Fibroblast of lung (primary cell): Measurements from ENCODE around the gene UGT1A7. TPM values are rescaled to one million over a fixed set of nuclear protein-coding genes. Genes with fewer than 3 reads are reported as not detected.

Source experiments
- DNase-seq, 2 donors: peaks; one replicate each; pipeline versions ENCODE4 v3.0.0 to v3.0.0-alpha.2; 2010; ENCODE audit warnings: low read depth in 2 of 2
- H2AFZ ChIP-seq: 2 replicates; pipeline ENCODE4 v1.5.1; 2012; ENCODE audit warnings: low read length, control low read depth, inconsistent platforms
- H3K27ac ChIP-seq: 2 replicates; pipeline ENCODE4 v1.5.1; 2011; ENCODE audit warnings: low read length, control low read depth; ENCODE audit not compliant: insufficient read depth
- H3K27me3 ChIP-seq: 2 replicates; pipeline ENCODE4 v1.5.1; 2011; ENCODE audit warnings: mild to moderate bottlenecking, low read length; ENCODE audit not compliant: control insufficient read depth, insufficient read depth
- H3K36me3 ChIP-seq: 2 replicates; pipeline ENCODE4 v1.5.1; 2011; ENCODE audit warnings: low read length; ENCODE audit not compliant: control insufficient read depth, insufficient read depth
- H3K4me1 ChIP-seq: 2 replicates; pipeline ENCODE4 v1.5.1; 2011; ENCODE audit warnings: low read length; ENCODE audit not compliant: control insufficient read depth, insufficient read depth; ENCODE audit errors: extremely low read depth
- H3K4me2 ChIP-seq: 2 replicates; pipeline ENCODE4 v1.5.1; 2011; ENCODE audit warnings: low read length, control low read depth; ENCODE audit not compliant: insufficient read depth; ENCODE audit errors: extremely low read depth
- H3K4me3 ChIP-seq, 4 experiments: fragments of 200-600 bp in 1 of 4; sonication (generic) in 1 of 4; replicated peaks in 1 of 4; 2 replicates each; pipeline ENCODE4 v1.5.1; 2011 to 2016; ENCODE audit warnings: low read length in 4 of 4, low read depth in 3 of 4, mild to moderate bottlenecking in 3 of 4, control low read depth in 2 of 4, inconsistent platforms in 1 of 4, mixed read lengths in 1 of 4; ENCODE audit not compliant: insufficient read depth in 1 of 4; ENCODE audit errors: control extremely low read depth in 1 of 4
- H3K79me2 ChIP-seq: 2 replicates; pipeline ENCODE4 v1.5.1; 2012; ENCODE audit warnings: mild to moderate bottlenecking, low read length, inconsistent platforms; ENCODE audit not compliant: control insufficient read depth, insufficient read depth
- H3K9ac ChIP-seq: 2 replicates; pipeline ENCODE4 v1.5.1; 2011; ENCODE audit warnings: mild to moderate bottlenecking, low read length, control low read depth; ENCODE audit not compliant: insufficient read depth
- H3K9me3 ChIP-seq: 2 replicates; pipeline ENCODE4 v1.5.1; 2012; ENCODE audit warnings: low read depth, low read length; ENCODE audit not compliant: control insufficient read depth, insufficient read depth
- H4K20me1 ChIP-seq: 2 replicates; pipeline ENCODE4 v1.5.1; 2011; ENCODE audit warnings: low read length; ENCODE audit not compliant: control insufficient read depth, insufficient read depth; ENCODE audit errors: extremely low read depth
- CTCF ChIP-seq, 2 donors: IDR thresholded peaks in 1 of 2; conservative IDR thresholded peaks in 1 of 2; 1 replicate in 1 of 2; 2 replicates in 1 of 2; pipeline ENCODE4 v1.5.1; 2011 to 2012; ENCODE audit warnings: low read length in 2 of 2, control low read depth in 1 of 2, inconsistent platforms in 1 of 2, low read depth in 1 of 2, mild to moderate bottlenecking in 1 of 2
- EZH2 ChIP-seq: IDR thresholded peaks from 2 replicates; pipeline ENCODE4 v1.5.1; 2012; ENCODE audit warnings: low read length, control low read depth, mild to moderate bottlenecking; ENCODE audit errors: missing control alignments
- polyA plus RNA-seq, 2 donors: library from polyadenylated mRNA; depleted of rRNA in 1 of 2; stranded (reverse) in 1 of 2; unstranded in 1 of 2; fragments of >200 nt; gene quantifications; 2 replicates each; pipeline ENCODE4 v1.2.1, GENCODE V29; 2011 to 2012; ENCODE audit warnings: missing spikeins in 1 of 2
- total RNA-seq: library from RNA; depleted of rRNA; stranded (reverse); fragments of >200 nt; gene quantifications from 2 replicates; pipeline ENCODE4 v1.2.1, GENCODE V29; 2014

The UGT1A7 gene
- total and polyA plus RNA-seq, 2 donors (not counting 1 experiment from before 2014, with no cell fraction given), result not detected

- Histone ChIP-seq H3K79me2 (no peaks in the 10 kb centered on the region), H3K27ac (no peak overlapping the region), H2AFZ (no peak overlapping the region), H3K27me3 (no peaks in the 10 kb centered on the region), H3K9ac (no peak overlapping the region), H3K36me3 (no peaks in the 10 kb centered on the region), H3K4me2 (no peak overlapping the region), H3K9me3 (no peaks in the 10 kb centered on the region), H4K20me1 (no peaks in the 10 kb centered on the region), H3K4me3 (no peak overlapping the region), H3K4me1 (no peaks in the 10 kb centered on the region)
- peak in 1 of 2 donors; percentile 46 for DNase-seq
- TF ChIP-seq CTCF (conservative IDR thresholded peaks at IDR 0.05 in 1 of 2, IDR thresholded peaks at IDR 0.05 in 1 of 2; ENCODE audit: low read depth in 1 of 2, low read length in 2 of 2), result no peak
Measured at GRCh38 chr2:233758849-233759248, 77.1 kb downstream of the UGT1A7 start.

- Histone ChIP-seq H3K79me2 (no peaks in the 10 kb centered on the region), H3K27me3 (no peaks in the 10 kb centered on the region), H3K4me3 (no peak within 1 kb of the TSS), H3K4me1 (peaks cover 3% of the 10 kb centered on the region), H3K36me3 (no peaks in the 10 kb centered on the region), H4K20me1 (no peaks in the 10 kb centered on the region), H3K9me3 (no peaks in the 10 kb centered on the region), H2AFZ (no peak within 1 kb of the TSS), H3K9ac (no peak within 1 kb of the TSS), H3K4me2 (no peak within 1 kb of the TSS), H3K27ac (no peak within 1 kb of the TSS)
- no peak for DNase-seq
- no peak for TF ChIP-seq CTCF (conservative IDR thresholded peaks at IDR 0.05 in 1 of 2, IDR thresholded peaks at IDR 0.05 in 1 of 2; ENCODE audit: low read depth in 1 of 2, low read length in 2 of 2)
- TF ChIP-seq EZH2, result no peak
Measured at GRCh38 chr2:233760043-233760442, 78.3 kb downstream of the UGT1A7 start, which contains the start of gene UGT1A1. TSS of gene UGT1A1 (plus strand) at chr2:233760270. CDS start at chr2:233760288, 18 bp downstream.

GRCh38 chr2:233761040-233761769 is 79.5 kb downstream of the UGT1A7 start:
- peak in 1 of 2 donors; percentile 66 for DNase-seq
- H3K9ac ChIP-seq, result no peak overlapping the region
- H3K4me2 ChIP-seq, result no peak overlapping the region
- H3K4me3 ChIP-seq, result no peak overlapping the region
- no peaks in the 10 kb centered on the region for H3K27me3 ChIP-seq
- no peaks in the 10 kb centered on the region for H4K20me1 ChIP-seq
- H3K27ac ChIP-seq, result no peak overlapping the region
- H3K4me1 ChIP-seq, result peaks cover 3% of the 10 kb centered on the region
- TF ChIP-seq CTCF (conservative IDR thresholded peaks at IDR 0.05 in 1 of 2, IDR thresholded peaks at IDR 0.05 in 1 of 2; ENCODE audit: low read depth in 1 of 2, low read length in 2 of 2) (no peak), EZH2 (no peak)
- no peak overlapping the region for H2AFZ ChIP-seq
- no peaks in the 10 kb centered on the region for H3K36me3 ChIP-seq
- H3K79me2 ChIP-seq, result no peaks in the 10 kb centered on the region
- no peaks in the 10 kb centered on the region for H3K9me3 ChIP-seq
